Liver (tissue), 3 donors: ENCODE measurements around the gene BRD2.

Source experiments
- ATF3 ChIP-seq: IDR thresholded peaks from 2 replicates; pipeline ENCODE4 v1.6.1; 2016; ENCODE audit warnings: antibody characterized with exemption
- CTCF ChIP-seq: fragments of 150-350 bp; IDR thresholded peaks from 2 replicates; pipeline ENCODE4 v1.5.1; 2017; ENCODE audit warnings: improper control_type of control experiment, low read depth, low read length; ENCODE audit not compliant: missing input control
- GABPA ChIP-seq, 2 donors: IDR thresholded peaks in 1 of 2; conservative IDR thresholded peaks in 1 of 2; 2 replicates each; pipeline ENCODE4 v1.6.1; 2016; ENCODE audit warnings: antibody characterized with exemption in 2 of 2, mild to moderate bottlenecking in 1 of 2, moderate library complexity in 1 of 2
- HNF4A ChIP-seq, 2 donors: conservative IDR thresholded peaks; 2 replicates each; pipeline ENCODE4 v1.6.1; 2016; ENCODE audit warnings: antibody characterized with exemption in 2 of 2, mild to moderate bottlenecking in 2 of 2
- HNF4G ChIP-seq: IDR thresholded peaks from 2 replicates; pipeline ENCODE4 v1.6.1; 2016; ENCODE audit warnings: antibody characterized with exemption
- RAD21 ChIP-seq, 2 donors: IDR thresholded peaks; 2 replicates each; pipeline ENCODE4 v1.6.1; 2016; ENCODE audit warnings: antibody characterized with exemption in 2 of 2, mild to moderate bottlenecking in 2 of 2
- SP1 ChIP-seq: IDR thresholded peaks from 2 replicates; pipeline ENCODE4 v1.6.1; 2018; ENCODE audit warnings: antibody characterized with exemption, mild to moderate bottlenecking
- TF ChIP-seq, protein P1 (sequence below): IDR thresholded peaks from 2 replicates; pipeline ENCODE4 v1.6.1; 2016; ENCODE audit warnings: antibody characterized with exemption
- TF ChIP-seq, protein P2 (sequence below): IDR thresholded peaks from 2 replicates; pipeline ENCODE4 v1.6.1; 2016; ENCODE audit warnings: antibody characterized with exemption
- donor health status: healthy.
- donor health status: healthy.

DNA sequence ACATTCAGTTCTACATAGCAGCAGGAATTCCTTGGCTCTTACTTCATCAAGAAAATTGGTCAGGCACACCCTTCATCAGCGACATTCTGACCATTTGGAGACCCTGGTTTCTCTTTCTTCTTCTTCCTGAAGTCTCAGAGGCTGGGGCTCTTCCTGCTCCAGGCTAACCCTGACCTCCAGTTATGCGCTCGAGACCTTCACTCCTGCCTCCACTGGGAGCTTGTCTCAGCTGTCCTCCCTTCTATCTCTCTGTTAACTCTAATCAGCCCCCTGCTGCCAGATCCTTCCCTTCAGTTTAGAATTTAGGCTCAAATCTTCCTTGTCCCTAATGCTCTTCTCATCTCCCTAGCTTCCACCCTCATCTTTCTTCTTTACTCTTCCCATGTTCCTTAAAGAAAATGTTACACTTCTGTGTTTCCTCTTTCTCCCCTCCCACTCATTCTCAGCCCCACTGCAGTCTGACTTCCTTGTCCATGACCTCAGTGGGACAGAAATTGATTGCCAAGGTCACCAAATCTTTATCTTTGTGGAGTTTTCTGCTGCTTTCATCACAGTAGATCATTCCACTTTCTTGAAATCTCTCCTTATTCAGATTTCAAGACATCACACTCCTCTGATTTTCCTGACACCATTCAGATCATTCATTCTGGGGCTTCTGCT is 49.4 kb downstream of the BRD2 start:
- no peak for TF ChIP-seq CTCF
- no peak for TF ChIP-seq SP1
- TF ChIP-seq, protein P1, sequence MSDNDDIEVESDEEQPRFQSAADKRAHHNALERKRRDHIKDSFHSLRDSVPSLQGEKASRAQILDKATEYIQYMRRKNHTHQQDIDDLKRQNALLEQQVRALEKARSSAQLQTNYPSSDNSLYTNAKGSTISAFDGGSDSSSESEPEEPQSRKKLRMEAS = no peak
- TF ChIP-seq HNF4A (conservative IDR thresholded peaks at IDR 0.05) = no peak
- no peak for TF ChIP-seq RAD21 (IDR thresholded peaks at IDR 0.05)
- no peak for TF ChIP-seq ATF3
- TF ChIP-seq HNF4G = no peak
- TF ChIP-seq, protein P2, sequence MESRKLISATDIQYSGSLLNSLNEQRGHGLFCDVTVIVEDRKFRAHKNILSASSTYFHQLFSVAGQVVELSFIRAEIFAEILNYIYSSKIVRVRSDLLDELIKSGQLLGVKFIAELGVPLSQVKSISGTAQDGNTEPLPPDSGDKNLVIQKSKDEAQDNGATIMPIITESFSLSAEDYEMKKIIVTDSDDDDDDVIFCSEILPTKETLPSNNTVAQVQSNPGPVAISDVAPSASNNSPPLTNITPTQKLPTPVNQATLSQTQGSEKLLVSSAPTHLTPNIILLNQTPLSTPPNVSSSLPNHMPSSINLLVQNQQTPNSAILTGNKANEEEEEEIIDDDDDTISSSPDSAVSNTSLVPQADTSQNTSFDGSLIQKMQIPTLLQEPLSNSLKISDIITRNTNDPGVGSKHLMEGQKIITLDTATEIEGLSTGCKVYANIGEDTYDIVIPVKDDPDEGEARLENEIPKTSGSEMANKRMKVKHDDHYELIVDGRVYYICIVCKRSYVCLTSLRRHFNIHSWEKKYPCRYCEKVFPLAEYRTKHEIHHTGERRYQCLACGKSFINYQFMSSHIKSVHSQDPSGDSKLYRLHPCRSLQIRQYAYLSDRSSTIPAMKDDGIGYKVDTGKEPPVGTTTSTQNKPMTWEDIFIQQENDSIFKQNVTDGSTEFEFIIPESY = no peak
- TF ChIP-seq GABPA (IDR thresholded peaks at IDR 0.05 in 1 of 2, conservative IDR thresholded peaks at IDR 0.05 in 1 of 2) = no peak
